Activated CD8-positive, alpha-beta T cell treated with anti-CD3 and anti-CD28 coated beads for 36 hours (primary cell): ENCODE data around the gene SFSWAP. TPM values are rescaled to one million over a fixed set of nuclear protein-coding genes. Genes with fewer than 3 reads are reported as not detected.
A peak's percentile ranks its signal among the peaks of the same experiment; 100 is the strongest.
"Not testable (repeated sequence)": the region's sequence is repeated elsewhere in the genome, so short reads cannot be mapped to it uniquely, and the experiment has no call there.

ENCODE experiments used
- ATAC-seq: fragments of 200-7000 bp; cut with Tn5 transposase; one replicate; pipeline ENCODE4 v1.10.0; 2021; ENCODE audit warnings: mild to moderate bottlenecking, moderate library complexity
- CTCF ChIA-PET: fragments of 350-600 bp; sonication (Branson Sonifier 250); formaldehyde crosslinking; loops from one replicate; lab custom pipeline; 2021; ENCODE audit warnings: antibody characterized with exemption; lab: Charles Lee
- POLR2A ChIA-PET: fragments of 350-600 bp; sonication (Branson Sonifier 250); formaldehyde crosslinking; loops from one replicate; lab custom pipeline; 2021; ENCODE audit warnings: antibody characterized with exemption; lab: Charles Lee
- DNase-seq: peaks from one replicate; pipeline ENCODE4 v3.0.0-alpha.2; 2020
- H3K27ac Mint-ChIP-seq: one replicate; pipeline ENCODE4 v1.8.0; 2021; ENCODE audit warnings: mild to moderate bottlenecking, mixed read lengths
- H3K27me3 Mint-ChIP-seq: one replicate; pipeline ENCODE4 v1.8.0; 2021; ENCODE audit warnings: mixed read lengths
- H3K36me3 Mint-ChIP-seq: one replicate; pipeline ENCODE4 v1.8.0; 2021; ENCODE audit warnings: low read depth, mixed read lengths
- H3K4me1 Mint-ChIP-seq: one replicate; pipeline ENCODE4 v1.8.0; 2021; ENCODE audit warnings: low read depth, mixed read lengths
- H3K4me3 Mint-ChIP-seq: one replicate; pipeline ENCODE4 v1.8.0; 2021; ENCODE audit warnings: mild to moderate bottlenecking, moderate library complexity, mixed read lengths
- H3K9me3 Mint-ChIP-seq: one replicate; pipeline ENCODE4 v1.8.0; 2021; ENCODE audit warnings: mixed read lengths
- intact Hi-C: fragments of 100-400 bp; cut with micrococcal nuclease; formaldehyde crosslinking; loops from one replicate; pipeline ENCODE4 v1.10.0; 2022
- total RNA-seq, 2 experiments: library from RNA; stranded (reverse); gene quantifications; one replicate each; pipeline ENCODE4 v1.2.3, GENCODE V29; 2021
- TF ChIP-seq, protein P1 (sequence below): fragments of 200-600 bp; IDR thresholded peaks from one replicate; pipeline ENCODE4 v1.8.0; 2022; ENCODE audit warnings: antibody characterized with exemption, mild to moderate bottlenecking

SFSWAP gene
- total RNA-seq, 2 experiments from 2014 or later, result 47.6 to 49.3 TPM

DNA sequence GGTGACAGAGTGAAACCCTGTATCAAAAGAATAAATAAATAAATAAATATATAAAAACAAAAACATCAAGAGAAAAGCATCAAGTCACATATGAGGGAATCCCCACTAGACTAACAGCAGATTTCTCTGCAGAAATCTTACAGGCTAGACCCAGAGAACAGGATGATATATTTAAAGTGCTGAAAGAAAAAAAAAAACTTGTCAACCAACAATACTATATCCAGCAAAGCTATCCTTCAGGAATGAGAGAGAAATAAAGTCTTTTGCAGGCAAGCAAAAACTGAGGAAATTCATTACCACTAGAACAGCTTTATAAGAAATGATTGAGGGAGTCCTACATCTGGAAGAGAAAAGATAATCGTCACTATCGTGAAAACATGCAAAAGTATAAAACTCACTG, 6.4 kb upstream of the SFSWAP start:
- TF ChIP-seq, protein P1, sequence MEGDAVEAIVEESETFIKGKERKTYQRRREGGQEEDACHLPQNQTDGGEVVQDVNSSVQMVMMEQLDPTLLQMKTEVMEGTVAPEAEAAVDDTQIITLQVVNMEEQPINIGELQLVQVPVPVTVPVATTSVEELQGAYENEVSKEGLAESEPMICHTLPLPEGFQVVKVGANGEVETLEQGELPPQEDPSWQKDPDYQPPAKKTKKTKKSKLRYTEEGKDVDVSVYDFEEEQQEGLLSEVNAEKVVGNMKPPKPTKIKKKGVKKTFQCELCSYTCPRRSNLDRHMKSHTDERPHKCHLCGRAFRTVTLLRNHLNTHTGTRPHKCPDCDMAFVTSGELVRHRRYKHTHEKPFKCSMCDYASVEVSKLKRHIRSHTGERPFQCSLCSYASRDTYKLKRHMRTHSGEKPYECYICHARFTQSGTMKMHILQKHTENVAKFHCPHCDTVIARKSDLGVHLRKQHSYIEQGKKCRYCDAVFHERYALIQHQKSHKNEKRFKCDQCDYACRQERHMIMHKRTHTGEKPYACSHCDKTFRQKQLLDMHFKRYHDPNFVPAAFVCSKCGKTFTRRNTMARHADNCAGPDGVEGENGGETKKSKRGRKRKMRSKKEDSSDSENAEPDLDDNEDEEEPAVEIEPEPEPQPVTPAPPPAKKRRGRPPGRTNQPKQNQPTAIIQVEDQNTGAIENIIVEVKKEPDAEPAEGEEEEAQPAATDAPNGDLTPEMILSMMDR, result no peak
- no peak overlapping the region for H3K27ac Mint-ChIP-seq
- CTCF ChIA-PET, result no interaction called here
- H3K4me1 Mint-ChIP-seq, result peaks cover 1% of the 10 kb centered on the region
- intact Hi-C loops, result no loop called here
- H3K27me3 Mint-ChIP-seq, result peaks cover 2% of the 10 kb centered on the region
- peaks cover 8% of the 10 kb centered on the region for H3K9me3 Mint-ChIP-seq
- peaks cover 1% of the 10 kb centered on the region for H3K36me3 Mint-ChIP-seq
- no peak for DNase-seq
- no peak for ATAC-seq
- no peak overlapping the region for H3K4me3 Mint-ChIP-seq
- POLR2A ChIA-PET, result no interaction called here

DNA sequence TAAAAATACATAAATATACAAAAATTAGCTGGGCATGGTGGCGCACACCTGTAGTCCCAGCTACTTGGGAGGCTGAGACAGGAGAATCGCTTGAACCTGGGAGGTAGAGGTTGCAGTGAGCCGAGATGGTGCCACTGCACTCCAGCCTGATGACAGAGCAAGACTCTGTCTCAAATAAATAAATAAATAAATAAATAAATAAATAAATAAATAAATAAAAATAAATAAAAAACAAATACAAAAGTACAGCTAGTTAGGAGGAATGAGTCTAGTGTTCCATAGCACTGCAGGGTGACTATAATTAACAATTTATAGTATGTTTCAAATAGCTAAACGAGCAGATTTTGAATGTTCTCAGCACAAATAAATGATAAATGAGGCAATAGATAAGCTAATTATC, 4.2 kb upstream of the SFSWAP start:
- H3K36me3 Mint-ChIP-seq, H3K4me3 Mint-ChIP-seq, ATAC-seq, DNase-seq, H3K27ac Mint-ChIP-seq, H3K27me3 Mint-ChIP-seq, intact Hi-C loops, H3K4me1 Mint-ChIP-seq, POLR2A ChIA-PET, CTCF ChIA-PET: not testable (repeated sequence)
- peaks cover 12% of the 10 kb centered on the region for H3K9me3 Mint-ChIP-seq

DNA sequence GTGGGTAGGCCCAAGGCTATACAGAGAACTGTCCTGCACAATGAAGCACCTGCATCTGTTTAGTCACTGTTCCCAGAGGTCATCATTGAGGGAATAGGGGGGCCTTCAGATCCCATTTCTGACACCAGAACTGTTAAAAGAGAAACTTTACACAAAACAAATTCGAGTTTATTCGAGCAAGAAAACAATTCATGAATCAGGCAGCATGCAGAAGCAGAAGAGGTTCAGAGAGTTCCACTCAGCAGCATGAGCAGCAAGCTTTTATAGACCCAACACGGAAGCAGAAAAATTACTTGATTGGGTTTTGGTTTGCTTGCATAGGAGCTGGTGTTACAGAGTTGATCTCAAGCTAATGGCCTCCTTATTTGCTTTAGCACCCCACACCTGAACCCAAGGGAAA, 1.7 kb upstream of the SFSWAP start:
- peaks cover 22% of the 10 kb centered on the region for H3K4me1 Mint-ChIP-seq
- no peak for DNase-seq
- peaks cover 10% of the 10 kb centered on the region for H3K9me3 Mint-ChIP-seq
- intact Hi-C loops, result no loop called here
- H3K27me3 Mint-ChIP-seq, result no peaks in the 10 kb centered on the region
- ATAC-seq, result no peak
- CTCF ChIA-PET, result no interaction called here
- peak overlapping the region; percentile 94 for H3K4me3 Mint-ChIP-seq
- peak overlapping the region; percentile 92 for H3K27ac Mint-ChIP-seq
- TF ChIP-seq, protein P1, result no peak
- POLR2A ChIA-PET, result interaction anchor here (0.9 to 1.0 kb wide), 2 partner anchors 13 to 198 kb away, joined by 3 to 5 read pairs; no protein-coding TSS in a partner anchor
- peaks cover 12% of the 10 kb centered on the region for H3K36me3 Mint-ChIP-seq

DNA sequence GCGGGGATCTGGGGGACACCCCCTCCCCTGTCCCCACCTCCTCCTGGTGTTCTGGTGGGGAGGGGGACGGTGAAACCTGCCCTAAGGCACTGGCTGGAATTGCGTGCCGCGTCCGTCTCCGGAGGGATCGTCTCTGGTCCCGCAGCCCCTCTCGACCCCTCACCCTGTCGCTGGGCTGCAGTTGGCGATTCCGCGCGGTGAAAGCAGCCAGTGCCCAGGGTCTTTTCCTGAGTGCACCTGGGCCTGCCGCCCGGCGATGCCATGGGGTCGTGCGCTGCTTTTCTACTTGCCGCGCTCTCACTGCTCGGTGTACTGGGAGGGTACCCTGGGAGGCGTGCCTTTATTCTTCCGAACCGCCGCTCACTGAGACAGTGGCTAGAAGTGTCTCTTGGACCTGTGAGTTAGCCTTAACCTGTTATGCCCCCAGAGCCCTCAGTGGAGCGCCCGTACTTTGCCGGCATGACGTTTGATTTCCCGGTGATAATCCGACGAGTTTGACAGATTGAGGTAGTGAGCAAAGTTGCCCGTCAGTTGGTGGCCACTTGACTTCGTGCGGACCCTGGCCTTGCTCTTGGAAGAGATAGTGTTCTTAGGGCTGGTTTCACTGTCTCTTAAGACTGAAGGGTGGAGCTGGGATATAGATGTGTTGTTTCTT, 788 bp downstream of the SFSWAP start:
- POLR2A ChIA-PET, result interaction anchor here (1.0 to 2.0 kb wide), 3 partner anchors 8 to 27 kb away, joined by 3 to 7 read pairs (median 4); no protein-coding TSS in a partner anchor
- no peaks in the 10 kb centered on the region for H3K27me3 Mint-ChIP-seq
- peak overlapping the region; percentile 94 for H3K4me3 Mint-ChIP-seq
- TF ChIP-seq, protein P1, result no peak
- peak overlapping the region; percentile 92 for H3K27ac Mint-ChIP-seq
- peak; percentile 21 for ATAC-seq
- H3K36me3 Mint-ChIP-seq, result peaks cover 30% of the 10 kb centered on the region
- H3K9me3 Mint-ChIP-seq, result peaks cover 7% of the 10 kb centered on the region
- CTCF ChIA-PET, result no interaction called here
- peaks cover 22% of the 10 kb centered on the region for H3K4me1 Mint-ChIP-seq
- intact Hi-C loops, result no loop called here
- DNase-seq, result peak; percentile 9

DNA sequence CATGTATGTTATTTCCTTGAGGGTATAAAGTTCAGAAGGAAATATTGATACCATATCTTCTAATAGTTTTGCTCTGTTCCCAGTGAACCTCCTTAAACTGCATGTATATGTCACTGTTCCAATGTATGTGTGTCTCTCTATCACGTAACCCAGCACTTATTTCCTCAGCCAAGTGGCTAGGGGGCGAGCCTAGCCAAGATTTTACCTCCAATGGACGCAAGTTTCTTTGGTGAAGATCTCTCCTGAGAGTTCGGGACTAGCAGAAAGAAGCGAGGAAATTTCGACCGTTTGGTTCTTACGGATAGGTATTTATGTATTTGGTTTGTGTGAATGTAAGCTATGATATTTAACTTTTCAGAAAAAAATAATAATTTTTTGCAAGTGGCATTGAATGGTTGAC, 2.5 kb downstream of the SFSWAP start:
- TF ChIP-seq, protein P1, result no peak
- Mint-ChIP-seq H3K27me3 (no peaks in the 10 kb centered on the region), H3K36me3 (peaks cover 36% of the 10 kb centered on the region), H3K4me1 (peaks cover 22% of the 10 kb centered on the region), H3K27ac (no peak overlapping the region), H3K9me3 (peaks cover 7% of the 10 kb centered on the region), H3K4me3 (peak overlapping the region; percentile 42)
- DNase-seq, result no peak
- ChIA-PET POLR2A (interaction anchor here (0.8 kb wide), 1 partner anchor 330 kb away, joined by 4 read pairs; no protein-coding TSS in a partner anchor), CTCF (no interaction called here)
- ATAC-seq, result no peak
- intact Hi-C loops, result no loop called here
